Activated CD8-positive, alpha-beta memory T cell treated with anti-CD3 and anti-CD28 coated beads, Interleukin-2, amount 50 U/mL, for 4 hours (primary cell): Measurements from ENCODE around the gene DDX60.
"Not testable (repeated sequence)": the region's sequence is repeated elsewhere in the genome, so short reads cannot be mapped to it uniquely, and the experiment has no call there.

Experiments
- DNase-seq: peaks from one replicate; pipeline ENCODE4 v3.0.0-alpha.2; 2020

Gene DDX60

GRCh38 chr4:168318266-168318895 is at the start of gene DDX60:
DDX60 (minus strand) TSS chr4:168318752; CDS start chr4:168311259, 7,493 bp downstream.
- DNase-seq = peak; percentile 81

DNA sequence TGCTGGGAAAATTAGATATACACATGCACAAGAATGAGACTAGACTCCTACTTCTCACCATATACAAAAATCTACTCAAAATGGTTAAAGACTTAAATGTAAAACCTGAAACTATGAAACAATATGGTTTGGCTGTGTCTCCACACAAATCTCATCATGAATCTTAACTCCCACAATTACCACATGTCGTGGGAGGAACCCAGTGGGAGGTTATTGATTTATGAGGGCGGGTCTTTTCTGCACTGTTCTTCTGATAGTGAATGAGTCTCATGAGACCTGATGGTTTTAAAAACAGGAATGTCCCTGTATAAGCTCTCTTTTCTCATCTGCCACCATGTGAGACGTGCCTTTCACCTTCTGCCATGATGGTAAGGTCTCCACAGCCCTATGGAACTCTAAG is 48.5 kb upstream of the DDX60 start:
- no peak for DNase-seq

GRCh38 chr4:168362025-168362401 is 43.5 kb upstream of the DDX60 start:
- DNase-seq = no peak

DNA sequence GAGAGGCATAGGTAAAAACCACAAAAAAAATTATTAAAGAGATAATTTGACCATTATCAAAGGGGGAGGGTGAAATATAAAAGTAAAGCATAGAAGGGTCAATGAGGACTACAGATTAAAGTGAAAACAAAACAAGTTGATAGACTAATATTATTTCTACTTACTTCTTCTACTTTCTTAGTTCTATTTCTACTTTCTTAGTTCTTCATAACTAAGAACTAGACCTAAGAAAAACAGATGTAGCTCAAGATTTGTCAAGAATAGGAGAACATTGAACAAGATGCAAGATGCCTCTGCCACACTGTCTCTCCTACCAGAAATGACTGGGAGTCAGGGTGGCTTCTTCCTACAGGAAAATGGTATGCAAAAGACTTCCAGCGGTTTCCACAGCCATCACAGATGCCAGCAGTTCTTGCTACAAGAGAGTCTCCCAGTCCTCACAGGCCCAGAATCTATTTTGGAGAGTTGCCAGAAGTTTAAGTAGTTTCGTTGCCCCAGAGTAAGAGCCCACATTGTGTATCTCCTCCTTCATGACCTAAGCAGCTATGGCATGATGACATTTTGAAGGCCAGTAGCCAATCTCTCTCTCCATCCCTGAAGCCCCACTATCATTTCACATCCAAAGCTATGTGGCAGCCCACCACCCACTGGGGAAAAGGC is 42.9 kb upstream of the DDX60 start:
- DNase-seq = no peak

- no peak for DNase-seq
These were observed 41.7 kb upstream of the DDX60 start for GRCh38 chr4:168360271-168360670.

DNA sequence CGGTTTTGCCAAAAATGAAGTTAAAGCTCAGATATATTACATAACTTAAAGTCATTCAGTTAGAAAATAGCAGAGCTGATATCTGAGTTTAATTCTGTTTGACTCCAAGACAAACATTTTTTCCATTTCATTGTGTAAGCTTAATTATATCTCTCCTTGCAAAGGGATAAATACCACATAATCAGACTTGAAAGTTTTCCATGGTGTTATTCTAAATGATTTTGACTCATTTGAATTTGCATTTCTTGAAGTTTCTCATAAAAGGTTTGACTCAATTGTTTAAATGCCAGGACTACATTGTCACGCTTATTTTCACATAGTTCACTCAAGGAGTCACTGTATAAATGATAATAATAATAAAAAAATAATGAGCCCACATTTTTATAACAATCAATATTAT is 39.4 kb upstream of the DDX60 start:
- DNase-seq = no peak

DNA sequence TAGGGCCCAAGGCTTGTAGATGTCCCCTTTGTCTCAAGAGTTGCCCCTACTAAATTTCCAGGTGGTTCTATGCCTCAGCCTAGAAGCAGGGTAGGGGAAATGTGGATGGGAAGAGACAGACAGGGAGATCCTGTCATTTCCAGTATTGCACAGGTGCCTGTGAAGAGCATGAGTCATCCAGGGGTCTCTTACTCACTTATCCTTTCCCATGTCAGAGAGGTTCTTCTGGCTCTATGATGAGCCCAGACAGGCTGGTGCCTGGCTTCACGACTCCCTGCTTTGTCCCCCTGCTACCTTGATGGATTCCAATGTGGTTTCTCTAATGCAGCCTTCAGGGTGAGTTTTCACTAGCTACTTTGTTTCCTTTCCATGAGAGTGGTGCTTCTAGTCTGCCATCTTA is 35.2 kb upstream of the DDX60 start:
- DNase-seq = no peak

DNA sequence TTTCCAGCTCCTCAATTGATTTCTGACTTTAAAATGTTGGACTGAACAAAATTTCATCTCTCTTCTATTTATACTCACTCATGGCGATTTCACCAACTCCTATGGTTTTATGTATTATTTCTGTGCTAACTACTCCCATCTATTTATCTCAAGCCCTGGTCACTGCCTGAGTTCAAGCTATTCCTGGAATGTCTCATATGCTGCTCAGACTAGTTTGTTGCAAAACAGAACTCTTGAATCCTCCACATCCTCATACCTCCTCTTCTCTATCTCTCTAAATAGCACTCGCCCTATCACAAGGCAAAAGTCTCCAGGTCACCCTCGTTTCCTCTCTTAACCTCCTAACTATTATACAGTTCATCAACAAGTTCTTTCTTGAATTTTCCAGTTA is 19.0 kb upstream of the DDX60 start:
- no peak for DNase-seq

DNA sequence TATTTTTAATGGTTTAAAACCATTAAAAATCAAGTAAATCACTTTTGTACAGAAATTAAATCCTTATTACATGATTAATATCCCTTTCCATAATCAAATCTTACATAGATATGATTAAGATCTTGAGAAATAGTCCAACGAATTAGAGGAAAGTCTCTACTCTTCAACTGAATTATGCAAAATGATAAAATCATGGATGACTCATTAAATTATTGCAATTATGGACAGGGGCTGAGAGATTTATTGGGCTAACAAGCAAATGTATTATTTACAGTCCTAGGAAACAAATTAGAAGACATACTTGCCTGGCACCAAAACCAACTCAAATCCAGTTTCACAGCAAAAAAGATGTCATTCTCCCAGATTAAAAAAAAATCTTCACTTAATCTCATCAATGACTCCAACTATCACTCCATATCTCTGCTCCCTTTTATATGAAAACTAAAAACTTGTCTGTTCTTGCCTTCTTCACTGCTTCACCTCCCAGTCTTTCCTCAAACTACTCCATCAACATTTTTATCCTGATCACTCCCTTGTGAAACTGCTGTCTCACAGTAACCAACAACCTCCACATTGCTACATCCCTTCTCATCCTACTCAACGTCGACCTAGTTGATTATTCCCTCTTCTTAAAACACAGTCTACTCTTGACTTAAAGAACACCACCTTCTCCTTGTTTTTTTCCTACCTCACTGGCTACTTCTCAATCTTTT is 18.4 kb upstream of the DDX60 start:
- no peak for DNase-seq

DNA sequence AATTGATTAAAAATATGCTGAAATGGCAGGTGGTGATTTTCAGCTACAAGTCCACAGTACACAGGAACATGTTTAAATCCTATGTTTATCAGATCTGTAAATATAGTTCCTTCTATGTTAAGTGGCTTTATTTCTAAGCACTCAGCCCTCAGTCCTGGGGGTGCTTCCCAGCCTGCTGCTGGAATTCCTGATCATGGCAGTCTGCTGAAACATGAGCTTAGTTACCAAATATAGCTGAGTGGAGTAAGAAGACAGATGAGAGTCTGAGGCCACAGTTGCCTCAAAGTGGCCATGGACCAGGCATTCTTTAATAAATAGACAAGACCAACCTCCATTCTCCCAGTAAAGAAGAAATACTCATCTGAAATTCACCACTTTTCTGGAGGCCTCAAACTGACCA is 17.1 kb upstream of the DDX60 start:
- DNase-seq = no peak

DNA sequence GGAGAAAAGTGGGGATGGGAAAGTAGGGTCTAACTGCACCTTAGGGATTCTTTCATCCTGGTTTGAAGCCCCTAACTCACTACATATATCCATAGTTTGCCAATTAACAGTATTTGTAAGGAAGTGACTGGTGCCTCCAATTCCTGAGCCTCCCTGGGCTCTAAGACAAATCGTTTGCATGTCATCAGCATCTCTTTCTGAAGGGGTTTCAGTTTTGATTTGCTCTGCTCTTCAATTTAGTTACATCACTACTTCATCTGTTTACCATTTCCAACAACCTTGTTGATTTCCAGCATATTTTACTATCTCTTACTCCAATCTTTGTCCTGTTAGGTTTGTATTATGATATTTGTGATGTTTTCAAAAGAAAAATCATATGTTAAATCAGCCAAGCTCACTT is 15.5 kb upstream of the DDX60 start:
- DNase-seq = no peak

GRCh38 chr4:168330575-168330974 is 12.0 kb upstream of the DDX60 start:
- DNase-seq = not testable (repeated sequence)

DNA sequence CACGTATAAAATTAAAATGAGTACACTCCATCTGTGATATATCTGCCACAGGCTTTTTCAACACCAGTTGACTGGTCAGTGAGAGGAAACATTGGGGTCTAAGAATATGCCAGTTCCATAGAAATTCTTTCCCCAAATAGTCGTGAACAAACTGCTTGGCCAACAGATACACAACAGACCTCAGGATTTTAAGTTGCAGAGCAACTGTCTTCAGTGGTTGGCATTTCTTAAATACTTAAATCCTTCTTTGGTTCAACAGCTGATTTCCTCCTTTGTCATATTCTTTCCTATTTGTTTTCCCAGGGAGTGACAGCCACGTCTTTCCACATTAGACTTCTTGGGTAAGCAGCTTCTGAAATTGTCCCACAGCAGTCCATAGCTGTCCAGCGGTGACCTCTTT is 7.0 kb upstream of the DDX60 start:
- DNase-seq = no peak

GRCh38 chr4:168321006-168321405 is 2.5 kb upstream of the DDX60 start:
- DNase-seq = no peak

- DNase-seq = no peak
These were observed 1.0 kb upstream of the DDX60 start for GRCh38 chr4:168319486-168320019.

GRCh38 chr4:168317621-168318020 is 931 bp downstream of the DDX60 start:
- DNase-seq = no peak

DNA sequence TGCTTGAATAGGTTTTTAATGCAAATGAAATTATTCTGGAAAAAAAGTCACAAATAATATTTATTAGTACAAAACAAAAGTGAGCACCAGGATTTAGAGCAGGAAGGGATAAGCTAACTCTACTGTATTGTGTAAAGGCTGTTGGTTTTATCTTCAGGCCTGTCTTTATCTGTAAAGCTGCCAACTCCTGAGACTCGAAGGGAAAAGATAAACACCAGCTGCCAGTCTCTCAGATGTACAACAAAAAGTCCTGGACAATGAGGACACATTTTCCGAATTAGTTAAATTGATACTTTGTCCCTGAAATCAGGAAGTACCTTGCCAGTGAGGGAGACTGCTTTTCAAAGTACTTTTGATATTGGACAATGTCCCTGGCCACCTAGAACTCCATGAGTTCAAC is 8.8 kb downstream of the DDX60 start:
- DNase-seq = no peak

GRCh38 chr4:168308912-168309311 is 9.6 kb downstream of the DDX60 start:
- no peak for DNase-seq

DNA sequence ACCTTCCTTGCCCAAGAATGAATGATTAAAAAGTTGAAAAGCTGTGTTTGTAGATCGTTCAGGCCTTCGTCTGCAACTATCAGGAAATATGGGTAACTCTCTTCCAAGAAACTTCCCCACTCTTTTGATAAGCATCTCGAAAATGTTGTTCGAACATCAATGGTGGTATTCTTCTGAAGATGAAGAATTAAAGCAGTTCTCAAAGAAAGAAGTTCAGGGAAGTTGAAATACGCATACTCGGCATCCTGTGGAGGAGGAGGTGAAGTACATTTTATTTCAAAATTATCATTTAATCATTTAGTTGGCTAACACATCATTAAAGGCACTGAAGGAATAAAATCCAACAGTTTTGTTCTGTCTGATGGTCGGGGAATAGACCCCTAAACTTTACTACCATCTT is 12.1 kb downstream of the DDX60 start:
- no peak for DNase-seq

- DNase-seq = no peak
These were observed 13.7 kb downstream of the DDX60 start for GRCh38 chr4:168304744-168305459.

GRCh38 chr4:168303430-168303829 is 15.1 kb downstream of the DDX60 start:
- DNase-seq = not testable (repeated sequence)

DNA sequence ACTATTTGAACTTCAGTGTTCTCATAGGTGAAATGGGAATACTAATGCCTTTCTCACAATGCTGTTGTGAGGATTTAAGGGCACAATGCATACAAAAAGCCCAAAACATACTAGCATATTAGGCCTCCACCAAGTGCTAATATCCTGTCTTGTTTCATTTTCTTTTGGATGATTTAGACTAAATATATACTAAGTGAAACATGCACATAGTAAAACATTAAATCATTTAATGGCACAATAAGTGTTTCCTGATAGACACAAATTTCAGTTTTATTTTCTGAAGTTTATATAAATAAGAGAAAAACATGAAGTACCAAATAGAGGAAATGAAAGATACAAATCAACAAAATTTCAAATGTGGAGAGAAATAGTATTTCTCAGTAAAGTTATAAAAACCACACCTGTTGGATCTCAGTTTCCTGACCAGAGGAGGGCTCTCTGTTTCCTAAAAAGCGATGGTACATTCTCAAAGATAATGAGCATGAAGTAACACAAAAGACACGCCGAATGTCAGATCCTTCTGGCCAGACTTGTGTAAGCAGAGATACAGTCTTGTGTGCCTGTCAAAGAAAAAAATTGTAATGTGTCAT is 25.1 kb downstream of the DDX60 start:
- DNase-seq = no peak

- no peak for DNase-seq
These were observed 27.3 kb downstream of the DDX60 start for GRCh38 chr4:168291242-168291641.
